ENCODE results near the gene LSP1.

Gene LSP1

DNA sequence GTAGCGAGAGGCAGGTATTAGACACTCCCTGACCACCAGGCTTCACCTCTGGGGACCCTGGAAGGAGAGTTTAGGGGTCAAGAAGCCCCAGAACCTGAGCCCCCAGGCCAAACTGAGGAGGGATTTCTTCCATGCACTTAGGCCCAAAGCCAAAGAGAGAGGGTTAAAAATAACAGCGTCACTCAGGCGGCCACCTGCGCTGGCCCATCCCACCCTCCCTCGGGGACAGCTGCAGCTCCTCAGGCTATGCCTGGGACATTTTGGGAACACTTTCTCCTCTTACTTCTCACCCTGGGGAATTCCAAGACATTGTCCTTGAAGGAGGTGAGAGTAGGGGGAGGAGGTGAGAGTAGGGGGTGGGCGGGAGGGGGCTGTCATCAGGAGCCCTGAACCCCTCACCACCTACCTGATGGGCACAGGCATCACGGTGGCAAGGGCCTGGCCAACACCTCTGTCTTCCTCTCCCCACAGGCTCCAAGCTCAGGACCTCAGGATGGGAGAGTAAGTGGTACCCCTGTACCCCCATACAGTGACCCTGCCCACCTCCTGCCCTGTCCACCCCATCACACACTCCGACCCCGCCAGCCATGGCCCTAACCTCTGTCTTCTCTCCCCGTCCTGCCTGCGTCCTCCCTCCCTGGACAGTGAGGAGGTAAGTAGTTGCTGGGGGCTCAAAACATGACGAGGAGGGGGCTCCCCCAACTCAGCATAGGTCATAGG lies 13.5 kb upstream of the LSP1 start:
- no peak overlapping the region for H3K4me3 ChIP-seq (replicated peaks; ENCODE audit: insufficient read depth, low read length)
- TF ChIP-seq SPI1 (IDR thresholded peaks at IDR 0.05; ENCODE audit: borderline replicate concordance, low read depth) (no peak), GABPA (IDR thresholded peaks at IDR 0.05; ENCODE audit: low read depth) (no peak), POLR2AphosphoS5 (IDR thresholded peaks at IDR 0.05; ENCODE audit: low read depth) (no peak)
- TF ChIP-seq, protein P1, sequence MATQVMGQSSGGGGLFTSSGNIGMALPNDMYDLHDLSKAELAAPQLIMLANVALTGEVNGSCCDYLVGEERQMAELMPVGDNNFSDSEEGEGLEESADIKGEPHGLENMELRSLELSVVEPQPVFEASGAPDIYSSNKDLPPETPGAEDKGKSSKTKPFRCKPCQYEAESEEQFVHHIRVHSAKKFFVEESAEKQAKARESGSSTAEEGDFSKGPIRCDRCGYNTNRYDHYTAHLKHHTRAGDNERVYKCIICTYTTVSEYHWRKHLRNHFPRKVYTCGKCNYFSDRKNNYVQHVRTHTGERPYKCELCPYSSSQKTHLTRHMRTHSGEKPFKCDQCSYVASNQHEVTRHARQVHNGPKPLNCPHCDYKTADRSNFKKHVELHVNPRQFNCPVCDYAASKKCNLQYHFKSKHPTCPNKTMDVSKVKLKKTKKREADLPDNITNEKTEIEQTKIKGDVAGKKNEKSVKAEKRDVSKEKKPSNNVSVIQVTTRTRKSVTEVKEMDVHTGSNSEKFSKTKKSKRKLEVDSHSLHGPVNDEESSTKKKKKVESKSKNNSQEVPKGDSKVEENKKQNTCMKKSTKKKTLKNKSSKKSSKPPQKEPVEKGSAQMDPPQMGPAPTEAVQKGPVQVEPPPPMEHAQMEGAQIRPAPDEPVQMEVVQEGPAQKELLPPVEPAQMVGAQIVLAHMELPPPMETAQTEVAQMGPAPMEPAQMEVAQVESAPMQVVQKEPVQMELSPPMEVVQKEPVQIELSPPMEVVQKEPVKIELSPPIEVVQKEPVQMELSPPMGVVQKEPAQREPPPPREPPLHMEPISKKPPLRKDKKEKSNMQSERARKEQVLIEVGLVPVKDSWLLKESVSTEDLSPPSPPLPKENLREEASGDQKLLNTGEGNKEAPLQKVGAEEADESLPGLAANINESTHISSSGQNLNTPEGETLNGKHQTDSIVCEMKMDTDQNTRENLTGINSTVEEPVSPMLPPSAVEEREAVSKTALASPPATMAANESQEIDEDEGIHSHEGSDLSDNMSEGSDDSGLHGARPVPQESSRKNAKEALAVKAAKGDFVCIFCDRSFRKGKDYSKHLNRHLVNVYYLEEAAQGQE (IDR thresholded peaks at IDR 0.05; ENCODE audit: insufficient replicate concordance, low read depth): no peak
- TF ChIP-seq, protein P2, sequence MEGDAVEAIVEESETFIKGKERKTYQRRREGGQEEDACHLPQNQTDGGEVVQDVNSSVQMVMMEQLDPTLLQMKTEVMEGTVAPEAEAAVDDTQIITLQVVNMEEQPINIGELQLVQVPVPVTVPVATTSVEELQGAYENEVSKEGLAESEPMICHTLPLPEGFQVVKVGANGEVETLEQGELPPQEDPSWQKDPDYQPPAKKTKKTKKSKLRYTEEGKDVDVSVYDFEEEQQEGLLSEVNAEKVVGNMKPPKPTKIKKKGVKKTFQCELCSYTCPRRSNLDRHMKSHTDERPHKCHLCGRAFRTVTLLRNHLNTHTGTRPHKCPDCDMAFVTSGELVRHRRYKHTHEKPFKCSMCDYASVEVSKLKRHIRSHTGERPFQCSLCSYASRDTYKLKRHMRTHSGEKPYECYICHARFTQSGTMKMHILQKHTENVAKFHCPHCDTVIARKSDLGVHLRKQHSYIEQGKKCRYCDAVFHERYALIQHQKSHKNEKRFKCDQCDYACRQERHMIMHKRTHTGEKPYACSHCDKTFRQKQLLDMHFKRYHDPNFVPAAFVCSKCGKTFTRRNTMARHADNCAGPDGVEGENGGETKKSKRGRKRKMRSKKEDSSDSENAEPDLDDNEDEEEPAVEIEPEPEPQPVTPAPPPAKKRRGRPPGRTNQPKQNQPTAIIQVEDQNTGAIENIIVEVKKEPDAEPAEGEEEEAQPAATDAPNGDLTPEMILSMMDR (IDR thresholded peaks at IDR 0.05; ENCODE audit: insufficient read depth, low read length): no peak
- no peak for DNase-seq (ENCODE audit: low read depth in 1 of 2, low spot score in 1 of 2)
- peaks cover 5% of the 10 kb centered on the region for H3K27me3 ChIP-seq (ENCODE audit: insufficient read depth, poor library complexity, severe bottlenecking)
- H3K27ac ChIP-seq (replicated peaks): peak overlapping the region; percentile 54

DNA sequence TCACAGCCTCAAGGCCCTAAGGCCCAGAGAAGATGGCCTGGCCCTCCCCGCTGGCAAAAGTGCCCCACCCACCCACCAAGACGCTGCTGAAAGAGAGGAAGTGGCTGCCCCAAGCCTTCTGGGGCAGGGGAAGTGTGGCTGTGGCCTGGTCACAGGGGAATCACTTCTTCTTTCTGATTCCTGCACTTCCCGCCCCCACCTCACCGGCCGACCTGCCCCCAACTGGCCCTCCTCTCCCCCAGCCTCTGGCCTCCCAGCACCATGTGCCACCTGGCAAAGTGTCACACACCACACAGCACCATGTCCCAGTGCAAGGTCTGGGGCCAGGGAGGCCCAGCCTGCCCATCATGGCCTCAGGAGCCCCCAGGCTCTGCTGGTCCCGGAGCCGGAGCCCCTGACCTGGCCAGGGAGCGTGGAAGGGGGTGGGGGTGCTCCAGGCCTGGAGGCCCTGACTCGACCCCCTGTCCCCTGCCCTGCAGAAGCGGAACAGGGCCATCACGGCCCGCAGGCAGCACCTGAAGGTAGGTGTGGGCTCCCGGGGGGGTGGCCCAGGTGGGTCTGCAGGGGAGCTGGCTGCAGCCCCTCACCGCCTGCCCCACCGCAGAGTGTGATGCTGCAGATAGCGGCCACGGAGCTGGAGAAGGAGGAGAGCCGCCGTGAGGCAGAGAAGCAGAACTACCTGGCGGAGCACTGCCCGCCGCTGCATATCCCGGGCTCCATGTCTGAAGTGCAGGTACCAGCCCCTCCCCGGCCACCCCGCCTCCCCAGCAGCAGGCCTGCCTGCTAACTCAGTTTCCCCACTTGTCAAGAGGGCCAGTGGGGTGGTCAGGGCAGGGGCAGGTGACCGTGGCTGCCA lies 12.7 kb upstream of the LSP1 start:
- peak; percentile 70 to 91 for DNase-seq (ENCODE audit: low read depth in 1 of 2, low spot score in 1 of 2)
- peak overlapping the region; percentile 42 for H3K4me3 ChIP-seq (replicated peaks; ENCODE audit: insufficient read depth, low read length)
- peak; percentile 60 for TF ChIP-seq POLR2AphosphoS5 (IDR thresholded peaks at IDR 0.05; ENCODE audit: low read depth)
- TF ChIP-seq, protein P2 (IDR thresholded peaks at IDR 0.05; ENCODE audit: insufficient read depth, low read length): peak; percentile 3
- peak; percentile 100 for TF ChIP-seq SPI1 (IDR thresholded peaks at IDR 0.05; ENCODE audit: borderline replicate concordance, low read depth)
- TF ChIP-seq, protein P1 (IDR thresholded peaks at IDR 0.05; ENCODE audit: insufficient replicate concordance, low read depth): no peak
- peak overlapping the region; percentile 70 for H3K27ac ChIP-seq (replicated peaks)
- peaks cover 3% of the 10 kb centered on the region for H3K27me3 ChIP-seq (ENCODE audit: insufficient read depth, poor library complexity, severe bottlenecking)

DNA sequence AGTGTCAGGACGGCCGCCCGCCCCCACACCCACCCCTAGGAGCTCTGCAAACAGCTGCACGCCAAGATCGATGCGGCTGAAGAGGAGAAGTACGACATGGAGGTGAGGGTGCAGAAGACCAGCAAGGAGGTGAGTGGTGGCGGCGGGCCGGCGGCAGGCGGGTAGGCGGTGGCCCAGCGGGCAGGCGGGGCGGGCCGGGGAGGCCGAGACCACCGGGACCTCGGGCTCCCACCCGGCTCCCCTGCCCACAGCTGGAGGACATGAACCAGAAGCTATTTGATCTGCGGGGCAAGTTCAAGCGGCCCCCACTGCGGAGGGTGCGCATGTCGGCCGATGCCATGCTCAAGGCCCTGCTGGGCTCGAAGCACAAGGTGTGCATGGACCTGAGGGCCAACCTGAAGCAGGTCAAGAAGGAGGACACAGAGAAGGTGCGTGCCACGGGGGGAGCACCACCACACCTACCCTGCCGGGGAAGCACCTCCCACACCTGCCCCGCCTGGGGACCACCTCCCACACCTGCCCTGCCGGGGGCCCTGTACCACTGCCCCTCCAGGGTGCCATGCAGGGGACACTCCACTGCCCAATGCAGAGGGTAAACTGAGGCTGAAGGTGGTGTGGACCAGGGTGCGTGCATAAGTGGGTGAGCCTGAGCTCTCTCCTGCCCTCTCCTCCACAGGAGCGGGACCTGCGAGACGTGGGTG lies 12.0 kb upstream of the LSP1 start:
- no peak for TF ChIP-seq POLR2AphosphoS5 (IDR thresholded peaks at IDR 0.05; ENCODE audit: low read depth)
- TF ChIP-seq, protein P1 (IDR thresholded peaks at IDR 0.05; ENCODE audit: insufficient replicate concordance, low read depth): no peak
- DNase-seq (ENCODE audit: low read depth in 1 of 2, low spot score in 1 of 2): no peak
- H3K27ac ChIP-seq (replicated peaks): peak overlapping the region; percentile 70
- H3K4me3 ChIP-seq (replicated peaks; ENCODE audit: insufficient read depth, low read length): peak overlapping the region; percentile 42
- no peaks in the 10 kb centered on the region for H3K27me3 ChIP-seq (ENCODE audit: insufficient read depth, poor library complexity, severe bottlenecking)
